Common myeloid progenitor, CD34-positive (primary cell): Measurements from ENCODE around the gene WWOX.

Experiments used
- CTCF ChIA-PET: fragments of 350-600 bp; sonication (Branson Sonifier 250); formaldehyde crosslinking; loops from one replicate; lab custom pipeline; 2021; ENCODE audit warnings: antibody characterized with exemption; lab: Charles Lee
- POLR2A ChIA-PET: fragments of 350-600 bp; sonication (Branson Sonifier 250); formaldehyde crosslinking; loops from one replicate; lab custom pipeline; 2021; ENCODE audit warnings: antibody characterized with exemption; lab: Charles Lee
- DNase-seq, 3 donors: peaks; one replicate each; pipeline versions ENCODE4 v3.0.0 to v3.0.0-alpha.2; 2013
- H3K27ac ChIP-seq, 2 experiments: 1 replicate in 1 of 2; 2 replicates in 1 of 2; pipeline ENCODE4 v1.7.0; 2013; ENCODE audit warnings: inconsistent platforms in 2 of 2, low read length in 2 of 2, mild to moderate bottlenecking in 2 of 2, low read depth in 1 of 2, moderate library complexity in 1 of 2; ENCODE audit not compliant: severe bottlenecking in 2 of 2, insufficient read depth in 1 of 2, poor library complexity in 1 of 2
- H3K27me3 ChIP-seq, 5 experiments: replicated peaks in 2 of 5; 1 replicate in 3 of 5; 2 replicates in 2 of 5; pipeline versions ENCODE4 v1.6.1 to v1.7.0; 2013; ENCODE audit warnings: low read length in 4 of 5, mild to moderate bottlenecking in 2 of 5, moderate library complexity in 2 of 5, inconsistent platforms in 1 of 5; ENCODE audit not compliant: insufficient read depth in 5 of 5, control insufficient read depth in 4 of 5
- H3K36me3 ChIP-seq, 4 experiments: 1 replicate in 2 of 4; 2 replicates in 2 of 4; pipeline versions ENCODE4 v1.6.1 to v1.7.0; 2013; ENCODE audit warnings: low read length in 3 of 4, control low read depth in 1 of 4, mild to moderate bottlenecking in 1 of 4; ENCODE audit not compliant: control insufficient read depth in 4 of 4, insufficient read depth in 4 of 4
- H3K4me1 ChIP-seq, 4 experiments: 1 replicate in 3 of 4; 2 replicates in 1 of 4; pipeline versions ENCODE4 v1.6.1 to v1.7.1; 2013; ENCODE audit warnings: low read length in 3 of 4, mild to moderate bottlenecking in 3 of 4, control low read depth in 1 of 4, inconsistent platforms in 1 of 4, moderate library complexity in 1 of 4; ENCODE audit not compliant: control insufficient read depth in 4 of 4, insufficient read depth in 4 of 4; ENCODE audit errors: control extremely low read depth in 1 of 4
- H3K4me3 ChIP-seq, 7 experiments: 1 replicate in 4 of 7; 2 replicates in 3 of 7; pipeline versions ENCODE4 v1.5.1 to v1.7.0; 2013; ENCODE audit warnings: mild to moderate bottlenecking in 7 of 7, low read length in 6 of 7, moderate library complexity in 6 of 7, inconsistent platforms in 2 of 7, low read depth in 2 of 7, control low read depth in 1 of 7; ENCODE audit not compliant: insufficient read depth in 4 of 7, control insufficient read depth in 1 of 7; ENCODE audit errors: extremely low read depth in 1 of 7
- H3K9me3 ChIP-seq, 5 experiments: 1 replicate in 4 of 5; 2 replicates in 1 of 5; pipeline versions ENCODE4 v1.6.1 to v1.7.1; 2013; ENCODE audit warnings: low read length in 4 of 5, mild to moderate bottlenecking in 2 of 5, inconsistent platforms in 1 of 5, low read depth in 1 of 5, moderate library complexity in 1 of 5; ENCODE audit not compliant: control insufficient read depth in 4 of 5, insufficient read depth in 2 of 5; ENCODE audit errors: control extremely low read depth in 1 of 5
- WGBS: methylation state at CpG from one replicate; pipeline ENCODE4 v1.1.5; 2013; ENCODE audit not compliant: insufficient coverage; 5-methylcytosine and 5-hydroxymethylcytosine counted together

The WWOX gene

DNA sequence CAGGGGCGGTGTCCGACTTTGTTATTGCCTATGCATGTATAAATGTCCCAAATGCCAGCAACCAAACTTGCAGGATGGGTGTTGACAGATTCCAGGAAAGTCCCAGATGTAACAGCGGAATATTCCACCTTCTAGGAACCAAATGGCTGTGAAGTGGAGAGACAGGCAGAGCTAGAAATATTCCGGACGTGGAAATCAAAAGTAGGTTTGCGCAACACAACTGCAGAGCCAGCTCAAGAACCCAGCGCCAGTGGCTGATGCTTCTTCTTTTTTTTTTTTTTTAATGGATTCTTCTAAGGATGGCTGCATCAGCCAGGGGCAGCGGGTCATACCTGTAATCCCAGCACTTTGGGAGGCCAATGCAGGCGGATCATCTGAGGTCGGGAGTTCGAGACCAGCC lies 899.4 kb downstream of the WWOX start:
- H3K4me1 ChIP-seq, result peaks cover 0 to 5% (median 2%) of the 10 kb centered on the region in 4 experiments
- ChIA-PET POLR2A (no interaction called here), CTCF (interaction anchor here (0.6 kb wide), 1 partner anchor 282 kb away, joined by 3 read pairs; no protein-coding TSS in a partner anchor)
- 100% methylated on average over 3 of the region's 11 CpGs for WGBS
- no peaks in the 10 kb centered on the region for H3K9me3 ChIP-seq
- no peak overlapping the region for H3K27ac ChIP-seq
- no peaks in the 10 kb centered on the region for H3K27me3 ChIP-seq
- H3K36me3 ChIP-seq, result no peaks in the 10 kb centered on the region
- DNase-seq, result no peak
- H3K4me3 ChIP-seq, result no peak overlapping the region

DNA sequence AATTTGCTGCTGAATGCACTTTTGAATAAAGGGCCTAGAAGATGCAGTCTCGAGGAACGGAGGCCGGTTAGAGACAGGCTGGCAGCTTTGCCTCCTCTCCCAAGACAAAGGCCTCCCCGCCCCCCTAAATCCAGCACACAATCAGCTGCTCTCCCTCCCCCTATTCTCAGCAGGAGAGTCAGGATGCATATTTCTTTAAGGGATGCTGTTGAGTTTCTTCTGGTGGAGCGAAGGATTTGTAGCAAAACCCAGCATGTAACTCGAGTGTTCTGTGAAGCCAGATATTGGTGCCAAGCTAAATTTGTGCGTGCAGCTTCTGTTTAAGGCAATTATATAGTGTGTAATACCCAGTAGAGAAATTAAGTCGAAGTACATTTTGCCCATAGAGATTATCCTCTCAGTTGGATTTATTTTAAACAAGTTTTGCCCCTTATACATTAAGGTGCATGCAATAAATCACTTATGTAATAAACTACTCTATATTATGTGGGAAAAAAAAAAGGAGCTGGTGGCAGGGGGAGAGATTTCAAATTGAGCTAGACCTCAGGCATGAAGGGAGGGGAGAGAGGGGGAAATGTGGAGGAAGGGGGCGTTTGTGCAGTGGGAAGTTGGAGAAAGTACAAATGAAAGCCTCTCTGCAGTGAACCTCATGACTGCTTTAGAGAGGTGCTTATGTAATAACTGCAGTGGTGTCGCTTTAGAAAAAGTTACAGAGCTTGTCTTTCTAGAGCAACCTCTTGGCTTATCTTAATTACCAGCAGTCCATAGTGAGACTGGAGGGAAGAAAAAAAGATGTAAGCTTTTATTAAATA lies 901.9 kb downstream of the WWOX start:
- no peak overlapping the region for H3K4me3 ChIP-seq
- no peaks in the 10 kb centered on the region for H3K27me3 ChIP-seq
- H3K4me1 ChIP-seq, result peaks cover 0 to 5% (median 2%) of the 10 kb centered on the region in 4 experiments
- peak in 1 of 3 donors; percentile 15 for DNase-seq
- H3K36me3 ChIP-seq, result no peaks in the 10 kb centered on the region
- no peaks in the 10 kb centered on the region for H3K9me3 ChIP-seq
- POLR2A ChIA-PET, result interaction anchor here (1.5 kb wide), 1 partner anchor 12 kb away, joined by 4 read pairs; no protein-coding TSS in a partner anchor
- H3K27ac ChIP-seq, result no peak overlapping the region
- WGBS, result 49% methylated on average over 3 of the region's 10 CpGs
- CTCF ChIA-PET, result interaction anchor here (0.5 to 1.2 kb wide), 3 partner anchors 28 to 373 kb away, joined by 3 read pairs; no protein-coding TSS in a partner anchor

DNA sequence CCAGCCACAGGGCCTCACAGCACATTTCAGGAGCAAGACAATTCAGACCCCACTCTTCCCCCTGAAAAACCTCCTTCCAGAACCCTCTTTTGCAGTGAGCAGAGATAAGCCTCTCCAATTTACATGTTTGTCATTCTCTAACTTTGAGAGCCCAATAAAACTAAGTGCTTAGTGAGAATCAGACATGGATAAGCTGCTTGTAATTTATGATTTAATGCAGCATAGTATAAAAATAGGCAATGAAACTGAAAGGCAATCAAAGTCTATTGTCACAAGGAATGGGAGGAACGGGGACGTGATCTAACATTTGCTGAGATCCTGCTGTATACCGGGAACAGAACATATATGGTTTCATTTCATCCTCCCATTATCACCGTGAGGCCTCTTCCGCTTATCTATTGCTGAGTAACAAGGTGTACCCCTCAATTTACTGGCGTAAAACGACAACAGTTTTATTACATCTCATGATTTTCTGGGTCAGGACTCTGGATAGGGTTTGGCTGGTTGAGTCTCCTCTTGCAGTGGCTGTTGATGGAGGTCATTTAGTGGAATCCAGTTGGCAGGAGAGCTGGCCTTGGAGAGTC lies 903.7 kb downstream of the WWOX start:
- Histone ChIP-seq H3K27ac (no peak overlapping the region), H3K9me3 (no peaks in the 10 kb centered on the region), H3K4me3 (no peak overlapping the region), H3K36me3 (no peaks in the 10 kb centered on the region), H3K4me1 (peaks cover 0 to 5% (median 2%) of the 10 kb centered on the region in 4 experiments), H3K27me3 (no peaks in the 10 kb centered on the region)
- WGBS, result 100% methylated on average over 7 of the region's 7 CpGs
- ChIA-PET POLR2A (interaction anchor here (0.6 kb wide), 1 partner anchor 18 kb away, joined by 5 read pairs; no protein-coding TSS in a partner anchor), CTCF (no interaction called here)
- no peak for DNase-seq

DNA sequence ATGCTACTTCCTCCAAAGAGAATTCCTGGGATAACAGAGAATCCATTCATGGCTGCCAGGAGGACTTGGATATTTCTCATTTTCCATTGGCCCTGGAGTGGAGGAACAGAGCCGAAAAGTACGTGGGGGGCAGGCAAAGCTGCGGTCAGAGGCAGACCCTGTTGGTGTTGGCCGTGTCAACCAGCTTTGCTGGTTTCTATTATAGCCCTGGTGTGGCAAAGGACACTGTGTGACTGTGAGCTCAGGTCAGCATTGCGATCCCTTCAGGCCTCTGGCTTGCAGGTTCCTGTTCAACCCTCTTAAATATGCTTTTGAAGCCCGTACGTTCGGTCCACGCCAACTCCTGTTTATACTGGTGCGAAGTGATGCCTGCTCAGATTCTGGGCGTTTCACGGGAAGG lies 904.9 kb downstream of the WWOX start:
- H3K9me3 ChIP-seq, result no peaks in the 10 kb centered on the region
- H3K27ac ChIP-seq, result no peak overlapping the region
- H3K4me3 ChIP-seq, result no peak overlapping the region
- ChIA-PET CTCF (no interaction called here), POLR2A (no interaction called here)
- H3K27me3 ChIP-seq, result no peaks in the 10 kb centered on the region
- H3K36me3 ChIP-seq, result no peaks in the 10 kb centered on the region
- WGBS, result 100% methylated on average over 5 of the region's 12 CpGs
- DNase-seq, result no peak
- H3K4me1 ChIP-seq, result peaks cover 0 to 5% (median 2%) of the 10 kb centered on the region in 4 experiments

DNA sequence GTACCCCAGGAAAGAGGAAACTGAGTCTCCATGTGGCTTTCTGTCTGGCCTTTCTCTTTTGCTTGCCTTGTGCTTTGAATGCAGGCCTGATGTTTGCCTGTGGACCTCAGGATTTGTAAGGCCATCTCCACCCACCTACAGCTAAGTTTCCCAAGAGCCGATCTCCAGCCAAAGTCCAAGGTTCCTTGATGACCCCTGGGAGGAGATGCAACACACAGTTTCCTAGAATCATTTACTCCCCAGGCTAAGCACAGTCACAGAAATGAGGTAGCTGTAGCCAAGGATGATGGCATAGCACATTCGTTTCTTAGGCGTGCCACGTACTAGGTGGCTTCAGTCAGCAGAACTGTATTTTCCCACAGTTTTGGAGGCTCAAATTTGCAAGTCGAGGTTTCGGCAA lies 905.6 kb downstream of the WWOX start:
- Histone ChIP-seq H3K4me3 (no peak overlapping the region), H3K27me3 (no peaks in the 10 kb centered on the region), H3K9me3 (no peaks in the 10 kb centered on the region), H3K27ac (no peak overlapping the region), H3K36me3 (no peaks in the 10 kb centered on the region), H3K4me1 (peaks cover 0 to 5% (median 2%) of the 10 kb centered on the region in 4 experiments)
- ChIA-PET POLR2A (interaction anchor here (0.6 kb wide), 1 partner anchor 204 kb away, joined by 4 read pairs; no protein-coding TSS in a partner anchor), CTCF (no interaction called here)
- no peak for DNase-seq
- WGBS, result 95% methylated on average over 6 of the region's 6 CpGs

DNA sequence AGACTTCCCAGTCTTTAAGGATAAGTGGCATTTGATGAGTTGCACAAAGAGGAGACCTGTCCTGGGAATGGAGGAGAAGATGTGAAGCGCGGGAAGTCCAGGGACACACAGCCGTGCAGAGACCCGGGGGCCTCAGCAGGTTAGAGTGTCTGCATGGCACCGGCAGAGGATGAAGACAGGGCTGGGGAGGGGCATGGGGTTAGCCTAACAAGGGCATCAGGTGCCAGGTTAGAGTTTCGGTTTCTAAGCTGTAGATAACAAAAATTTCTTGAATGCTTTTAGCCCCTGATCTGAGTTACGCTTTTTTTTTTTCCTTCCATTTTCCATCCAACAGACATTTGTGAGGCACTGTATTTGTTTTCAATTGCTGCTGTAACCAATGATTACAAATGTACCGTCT lies 906.8 kb downstream of the WWOX start:
- POLR2A ChIA-PET, result no interaction called here
- Histone ChIP-seq H3K36me3 (no peaks in the 10 kb centered on the region), H3K4me1 (peaks cover 0 to 5% (median 2%) of the 10 kb centered on the region in 4 experiments), H3K27ac (no peak overlapping the region), H3K9me3 (no peaks in the 10 kb centered on the region), H3K27me3 (no peaks in the 10 kb centered on the region), H3K4me3 (no peak overlapping the region)
- WGBS, result 93% methylated on average over 7 of the region's 8 CpGs
- no peak for DNase-seq
- CTCF ChIA-PET, result no interaction called here

DNA sequence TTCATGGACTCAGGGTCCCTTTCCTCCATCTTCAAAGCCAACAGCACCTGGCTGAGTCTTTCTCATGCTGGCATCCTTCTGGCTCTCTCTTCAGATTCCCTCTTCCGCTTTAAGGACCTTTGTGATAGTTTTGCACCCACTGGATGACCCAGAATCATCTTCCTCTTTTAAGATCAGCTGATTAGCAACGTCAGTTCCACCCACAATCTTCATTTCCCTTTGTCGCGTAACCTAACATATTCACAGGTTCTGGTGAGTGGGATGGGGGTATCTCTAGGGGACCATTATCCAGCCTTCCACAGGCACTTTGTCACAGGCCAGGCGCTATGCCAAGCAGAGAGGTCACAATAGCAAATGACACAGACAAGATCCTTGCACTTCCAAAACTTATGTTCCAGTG lies 907.3 kb downstream of the WWOX start:
- 50% methylated on average over 2 of the region's 5 CpGs for WGBS
- no peaks in the 10 kb centered on the region for H3K9me3 ChIP-seq
- no peaks in the 10 kb centered on the region for H3K36me3 ChIP-seq

More for the DNA sequence above, 907.3 kb downstream of the WWOX start:
- DNase-seq, result no peak
- H3K27ac ChIP-seq, result no peak overlapping the region
- H3K4me3 ChIP-seq, result no peak overlapping the region
- ChIA-PET POLR2A (no interaction called here), CTCF (no interaction called here)
- no peaks in the 10 kb centered on the region for H3K27me3 ChIP-seq
- peaks cover 0 to 1% (median under 1%) of the 10 kb centered on the region in 4 experiments for H3K4me1 ChIP-seq
